ENCODE results near the gene LLPH.

LLPH gene

DNA sequence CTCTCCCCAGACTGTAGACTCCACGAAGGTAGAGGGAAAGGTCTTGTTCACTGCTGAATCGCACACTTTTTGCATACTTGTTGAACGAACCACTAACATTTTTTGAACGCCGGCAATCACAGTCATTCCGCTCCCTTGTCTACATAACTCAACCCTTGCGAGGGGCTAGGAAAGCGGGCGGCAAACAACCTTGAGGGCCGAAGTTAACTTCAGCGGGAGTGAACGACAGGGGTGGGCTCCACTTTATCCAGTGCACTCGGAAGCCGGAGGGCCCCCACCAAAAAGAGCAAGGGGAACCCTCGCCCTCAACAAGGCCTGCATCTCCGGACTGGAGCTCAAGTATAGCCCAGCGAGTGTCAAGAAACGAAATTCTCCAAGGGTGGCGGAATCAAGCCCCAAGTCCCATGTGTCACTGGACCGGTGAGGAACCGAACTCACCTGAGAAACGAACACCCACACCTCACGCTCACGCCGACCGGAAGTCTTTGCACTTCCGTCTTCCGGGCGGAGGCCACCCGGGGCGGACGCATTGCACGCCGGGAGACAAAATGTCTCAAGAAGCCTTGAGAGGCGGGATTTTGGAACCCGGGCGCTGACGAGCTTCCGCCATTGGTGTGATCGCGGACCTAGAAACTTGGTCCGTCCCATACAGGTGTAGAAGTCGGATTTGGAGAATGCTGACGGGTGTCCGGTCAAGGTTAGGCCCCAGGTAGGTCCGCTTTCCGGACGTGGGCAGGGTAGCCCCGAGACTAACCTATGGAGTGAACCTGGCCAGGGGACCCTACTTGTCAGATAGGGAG lies at the start of gene LLPH:
LLPH (minus strand) TSS at position 484 of the 800 bp plus-strand sequence. CDS start 1,644 bp downstream, outside the sequence.
- DNase-seq = peak; percentile 93
- peak; percentile 94 for TF ChIP-seq POLR2A (IDR thresholded peaks at IDR 0.05; ENCODE audit: low read length)
- TF ChIP-seq GATA1 (IDR thresholded peaks at IDR 0.05; ENCODE audit: low read depth, low read length) = no peak

DNA sequence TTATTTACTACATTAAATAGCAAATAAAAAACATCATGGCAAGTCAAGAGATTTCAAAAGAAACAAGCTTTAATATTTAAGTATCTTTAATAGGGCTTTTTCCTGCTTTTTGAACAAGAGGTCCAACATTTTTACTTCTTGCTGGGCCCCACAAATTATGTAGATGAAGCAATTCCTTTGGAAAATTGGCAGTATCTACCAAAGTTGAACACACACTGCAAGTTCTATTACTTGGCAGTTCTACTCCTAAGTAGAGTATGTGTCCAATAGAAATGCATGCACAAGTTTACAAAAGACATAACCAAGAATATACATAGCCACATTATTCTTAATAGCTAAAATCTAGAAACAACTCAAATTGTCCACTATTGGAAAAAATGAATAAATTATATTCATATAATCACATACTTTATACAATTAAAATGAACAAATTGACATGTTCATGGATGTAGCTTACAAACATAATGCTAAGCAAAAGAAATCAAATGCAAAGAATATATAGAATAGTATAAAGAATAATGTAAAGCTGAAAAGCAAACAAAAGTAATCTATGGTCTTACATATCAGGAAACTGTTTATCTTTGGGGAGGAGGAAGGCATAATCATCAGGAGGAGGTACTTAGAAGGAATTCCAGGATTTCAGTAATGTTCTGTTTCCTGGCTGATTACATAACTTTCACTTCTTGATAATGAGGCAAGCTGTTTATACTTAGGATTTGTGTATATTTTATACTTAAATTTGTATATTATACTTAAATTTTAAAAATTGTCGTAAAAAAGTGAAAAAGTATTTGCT lies 45.8 kb upstream of the LLPH start:
- DNase-seq = no peak
- TF ChIP-seq GATA1 (IDR thresholded peaks at IDR 0.05; ENCODE audit: low read depth, low read length) = no peak
- TF ChIP-seq POLR2A (IDR thresholded peaks at IDR 0.05; ENCODE audit: low read length) = no peak

DNA sequence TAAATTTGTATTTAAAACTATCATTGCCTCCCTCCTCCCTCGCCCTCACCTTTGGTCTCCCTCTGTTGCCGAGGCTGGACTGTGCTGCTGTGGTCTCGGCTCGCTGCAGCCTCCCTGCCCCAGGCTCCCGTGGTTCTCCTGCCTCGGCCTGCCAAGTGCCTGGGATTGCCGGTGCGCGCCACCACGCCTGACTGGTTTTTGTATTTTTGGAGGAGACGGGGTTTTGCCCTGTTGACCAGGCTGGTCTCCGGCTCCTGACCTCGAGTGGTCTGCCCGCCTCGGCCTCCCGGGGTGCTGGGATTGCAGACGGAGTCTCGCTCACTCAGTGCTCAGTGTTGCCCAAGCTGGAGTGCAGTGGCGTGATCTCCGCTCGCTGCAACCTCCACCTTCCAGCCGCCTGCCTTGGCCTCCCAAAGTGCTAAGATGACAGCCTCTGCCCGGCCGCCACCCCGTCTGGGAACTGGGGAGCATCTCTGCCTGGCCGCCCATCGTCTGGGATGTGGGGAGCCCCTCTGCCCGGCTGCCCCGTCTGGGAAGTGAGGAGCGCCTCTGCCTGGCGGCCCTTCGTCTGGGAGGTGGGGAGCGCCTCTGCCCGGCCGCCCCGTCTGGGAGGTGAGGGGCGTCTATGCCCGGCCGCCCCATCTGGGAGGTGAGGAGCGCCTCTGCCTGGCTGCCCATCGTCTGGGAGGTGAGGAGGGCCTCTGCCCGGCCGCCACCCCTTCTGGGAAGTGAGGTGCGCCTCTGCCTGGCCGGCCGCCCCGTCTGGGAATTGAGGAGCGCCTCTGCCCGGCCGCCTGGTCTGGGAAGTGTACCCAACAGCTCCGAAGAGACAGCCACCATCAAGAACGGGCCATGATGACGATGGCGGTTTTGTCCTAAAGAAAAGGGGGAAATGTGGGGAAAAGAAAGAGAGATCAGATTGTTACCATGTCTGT lies 44.1 kb upstream of the LLPH start:
- DNase-seq = peak in 1 of 2 experiments; percentile 6

DNA sequence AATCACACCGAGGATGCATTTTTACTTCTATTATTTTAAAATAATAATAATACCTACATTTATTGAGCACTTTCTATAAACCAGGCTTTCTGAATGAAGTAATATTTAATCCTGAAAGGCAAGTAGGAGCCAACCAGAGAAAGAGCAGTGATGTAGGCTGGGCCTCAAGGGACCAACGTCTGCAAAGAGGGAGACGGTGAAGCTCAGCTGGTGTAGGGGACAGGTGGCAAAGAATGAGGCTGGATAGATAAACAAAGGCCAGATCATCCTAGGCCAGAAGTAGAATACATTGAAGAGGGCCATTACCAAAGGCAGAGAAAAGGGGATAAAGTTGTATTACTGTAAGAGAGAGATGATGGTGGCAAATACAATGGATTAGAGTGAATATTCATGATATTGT lies 40.1 kb upstream of the LLPH start:
- no peak for DNase-seq
- no peak for TF ChIP-seq GATA1 (IDR thresholded peaks at IDR 0.05; ENCODE audit: low read depth, low read length)
- no peak for TF ChIP-seq POLR2A (IDR thresholded peaks at IDR 0.05; ENCODE audit: low read length)

DNA sequence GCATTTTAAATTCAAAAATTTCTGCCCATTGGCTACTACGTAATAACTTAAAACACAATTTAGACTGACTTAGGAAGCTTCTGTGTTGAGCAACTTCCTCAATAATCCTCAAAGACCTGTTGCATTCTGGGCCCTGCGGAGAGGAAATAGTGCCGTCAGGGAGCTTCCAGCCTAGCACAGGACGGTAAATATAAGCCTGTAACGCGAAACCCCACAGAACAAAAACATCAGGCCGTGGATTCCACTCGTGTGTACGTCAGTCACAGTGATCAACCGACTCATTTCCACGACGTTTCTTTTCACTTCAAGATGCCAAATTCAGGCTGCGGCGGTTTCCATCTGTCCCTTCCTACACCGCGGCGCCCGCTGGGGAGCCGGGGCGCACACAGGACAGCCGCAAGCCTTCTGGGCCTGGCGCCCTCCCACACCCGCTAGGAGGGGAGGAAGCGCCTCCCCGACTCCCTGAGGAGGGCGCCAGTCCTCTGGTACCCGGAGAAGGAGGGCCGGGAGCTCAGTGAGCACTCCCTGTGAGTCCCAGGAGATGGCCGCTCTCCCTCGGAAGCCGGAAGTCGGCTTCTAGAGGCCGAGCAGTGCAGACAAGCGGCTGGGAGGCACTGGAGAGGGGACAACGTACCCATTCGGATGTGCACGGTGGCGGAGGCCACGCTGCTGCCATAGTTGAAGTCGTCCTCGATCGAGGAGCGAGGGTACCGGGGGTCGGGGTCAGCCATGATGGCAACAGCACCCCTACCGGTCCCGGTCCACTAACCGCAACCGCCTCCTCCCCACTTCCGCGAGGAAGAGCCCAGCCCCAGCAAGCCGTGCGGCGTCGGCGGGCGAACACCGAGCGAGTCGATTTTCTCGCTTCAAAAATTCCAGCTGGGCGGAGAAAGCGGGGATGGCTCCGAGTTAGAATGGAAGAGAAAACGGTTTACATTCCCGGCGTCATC lies 38.9 kb upstream of the LLPH start, which contains the start of gene TMBIM4:
TMBIM4 (minus strand) TSS at position 776 of the 950 bp plus-strand sequence; CDS start at position 731, 45 bp downstream.
- no peak for TF ChIP-seq GATA1 (IDR thresholded peaks at IDR 0.05; ENCODE audit: low read depth, low read length)
- TF ChIP-seq POLR2A (IDR thresholded peaks at IDR 0.05; ENCODE audit: low read length) = peak; percentile 93
- peak; percentile 93 to 94 for DNase-seq

DNA sequence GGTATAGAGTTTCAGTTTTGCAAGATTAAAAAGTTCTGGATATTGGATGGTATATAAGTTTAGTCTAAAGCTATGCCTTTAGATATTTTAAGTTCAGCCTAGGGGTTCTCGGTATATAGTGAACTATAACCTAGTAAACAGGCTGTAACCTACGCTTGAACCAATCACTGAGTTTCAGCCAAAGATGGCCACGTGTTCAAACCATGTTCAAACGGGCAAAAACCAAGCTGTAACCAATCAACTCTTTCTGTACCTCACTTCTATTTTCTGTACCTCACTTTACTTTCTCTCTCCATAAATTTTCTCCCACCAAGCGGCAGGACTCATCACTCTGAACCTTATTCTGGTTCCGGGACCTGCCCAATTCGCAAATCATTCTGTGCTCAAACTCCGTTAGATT lies 37.9 kb upstream of the LLPH start:
- TF ChIP-seq POLR2A (IDR thresholded peaks at IDR 0.05; ENCODE audit: low read length) (no peak), GATA1 (IDR thresholded peaks at IDR 0.05; ENCODE audit: low read depth, low read length) (no peak)
- peak; percentile 17 to 20 for DNase-seq

DNA sequence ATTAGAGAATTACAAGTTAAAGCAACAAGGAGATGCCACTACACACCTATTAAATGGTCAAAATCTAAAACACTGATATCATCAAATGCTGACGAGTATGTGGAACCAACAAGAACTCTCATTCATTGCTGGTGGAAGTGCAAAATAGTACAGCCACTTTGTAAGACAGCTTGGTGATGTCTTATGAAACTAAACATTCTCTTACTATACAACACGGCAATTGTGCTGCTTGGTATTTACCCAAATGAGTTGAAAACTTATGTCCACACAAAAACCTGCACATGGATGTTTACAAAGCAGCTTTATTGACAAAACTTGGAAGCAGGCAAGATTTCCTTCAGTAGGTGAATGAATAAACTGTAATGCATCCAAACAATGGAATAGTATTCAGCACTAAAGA lies 36.0 kb upstream of the LLPH start:
- no peak for DNase-seq

DNA sequence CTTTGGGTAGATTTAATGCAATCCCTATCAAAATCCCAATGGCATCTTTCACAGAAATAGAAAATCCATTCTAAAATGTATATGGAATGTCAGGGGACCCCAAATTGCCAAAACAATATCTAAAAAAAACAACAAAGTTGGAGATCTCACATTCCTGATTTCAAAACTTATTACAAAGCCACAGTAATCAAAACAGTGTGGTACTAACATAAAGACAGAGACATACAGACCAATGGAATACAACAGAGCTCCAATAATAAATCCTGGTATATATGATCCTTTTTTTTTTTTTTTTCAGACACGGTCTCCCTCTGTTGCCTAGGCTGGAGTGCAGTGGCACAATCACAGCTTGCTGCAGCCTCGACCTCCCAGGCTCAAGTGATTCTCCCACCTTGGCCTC lies 34.6 kb upstream of the LLPH start:
- no peak for TF ChIP-seq GATA1 (IDR thresholded peaks at IDR 0.05; ENCODE audit: low read depth, low read length)
- no peak for TF ChIP-seq POLR2A (IDR thresholded peaks at IDR 0.05; ENCODE audit: low read length)
- no peak for DNase-seq

More for the DNA sequence above, 36.0 kb upstream of the LLPH start:
- TF ChIP-seq POLR2A (IDR thresholded peaks at IDR 0.05; ENCODE audit: low read length) = no peak
- no peak for TF ChIP-seq GATA1 (IDR thresholded peaks at IDR 0.05; ENCODE audit: low read depth, low read length)

DNA sequence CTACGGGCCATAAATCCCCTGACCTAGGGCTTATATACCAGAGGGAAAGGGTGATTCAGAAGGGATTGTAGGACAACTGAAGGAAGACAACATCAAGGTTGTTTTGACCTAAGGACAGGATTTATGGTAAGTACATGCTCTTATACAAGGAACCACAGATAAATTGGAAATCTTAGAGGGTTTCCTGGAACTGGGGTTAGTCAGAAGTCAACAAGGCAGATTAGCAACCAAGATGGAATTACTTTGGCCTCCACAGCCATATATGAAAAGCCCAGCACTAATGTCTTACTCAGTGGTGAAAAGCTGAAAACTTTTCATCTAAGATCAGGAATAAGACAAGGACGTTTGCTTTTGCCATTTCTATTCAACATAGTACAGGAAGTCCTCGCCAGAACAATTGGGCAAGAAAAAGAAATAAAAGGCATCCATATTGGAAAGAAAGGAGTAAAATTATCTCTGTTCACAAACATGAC lies 33.8 kb upstream of the LLPH start:
- DNase-seq = peak in 1 of 2 experiments; percentile 4
- TF ChIP-seq POLR2A (IDR thresholded peaks at IDR 0.05; ENCODE audit: low read length) (no peak), GATA1 (IDR thresholded peaks at IDR 0.05; ENCODE audit: low read depth, low read length) (no peak)

DNA sequence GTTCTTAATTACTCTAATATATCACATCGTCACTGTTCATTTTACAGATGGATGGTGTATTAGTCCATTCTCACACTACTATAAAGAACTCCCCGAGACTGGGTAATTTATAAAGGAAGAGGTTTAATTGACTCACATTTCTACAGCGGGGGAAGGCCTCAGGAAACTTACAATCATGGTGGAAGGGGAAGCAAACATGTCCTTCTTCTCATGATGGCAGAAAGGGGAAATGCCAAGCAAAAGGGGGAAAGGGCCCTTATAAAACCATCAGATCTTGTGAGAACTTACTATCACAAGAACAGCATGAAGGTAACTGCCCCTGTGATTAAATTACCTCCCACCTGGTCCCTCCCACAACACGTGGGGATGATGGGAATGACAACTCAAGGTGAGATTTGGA lies 32.7 kb upstream of the LLPH start:
- DNase-seq = no peak
- TF ChIP-seq POLR2A (IDR thresholded peaks at IDR 0.05; ENCODE audit: low read length) (no peak), GATA1 (IDR thresholded peaks at IDR 0.05; ENCODE audit: low read depth, low read length) (no peak)

DNA sequence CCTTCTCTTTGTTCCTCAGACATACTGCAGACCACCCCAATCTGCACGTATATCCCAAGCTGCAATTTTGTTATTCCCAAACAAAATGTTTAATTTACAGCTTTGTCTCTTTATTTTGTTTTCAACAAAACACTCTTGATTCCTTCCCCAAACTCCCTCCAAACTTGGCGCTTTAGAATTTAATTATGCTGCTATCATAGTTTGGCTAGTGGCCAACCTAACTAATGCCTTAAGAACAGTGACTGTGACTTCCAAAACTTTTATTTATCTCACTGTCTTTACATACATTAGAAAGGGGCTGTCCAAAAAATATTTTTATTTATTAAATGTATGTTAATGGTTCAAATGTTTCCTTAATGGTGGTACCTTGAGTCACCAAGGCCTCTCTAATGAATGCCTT lies 32.2 kb upstream of the LLPH start:
- TF ChIP-seq GATA1 (IDR thresholded peaks at IDR 0.05; ENCODE audit: low read depth, low read length) (no peak), POLR2A (IDR thresholded peaks at IDR 0.05; ENCODE audit: low read length) (no peak)
- no peak for DNase-seq

DNA sequence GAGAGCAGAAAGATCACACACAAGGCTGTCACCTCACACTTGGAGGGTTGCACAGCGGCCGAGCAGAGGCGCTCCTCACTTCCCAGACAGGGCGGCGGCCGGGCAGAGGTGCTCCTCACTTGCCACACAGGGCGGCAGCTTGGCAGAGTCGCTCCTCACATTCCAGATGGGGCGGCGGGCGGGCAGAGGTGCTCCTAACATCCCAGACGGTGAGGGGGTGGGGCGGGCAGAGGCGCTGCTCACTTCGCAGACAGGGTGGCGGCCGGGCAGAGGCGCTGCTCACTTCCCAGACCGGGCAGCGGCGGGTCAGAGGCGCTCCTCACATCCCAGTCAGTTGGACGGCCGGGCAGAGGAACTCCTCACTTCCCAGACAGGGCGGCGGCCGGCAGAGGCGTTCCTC lies 30.2 kb upstream of the LLPH start:
- TF ChIP-seq POLR2A (IDR thresholded peaks at IDR 0.05; ENCODE audit: low read length) (no peak), GATA1 (IDR thresholded peaks at IDR 0.05; ENCODE audit: low read depth, low read length) (no peak)
- no peak for DNase-seq

Data from erythroblast (primary cell).